Neural cell (in vitro differentiated cells): Measurements from ENCODE around the gene ADCY1.

Source experiments
- EP300 ChIP-seq: fragments of 450-650 bp; conservative IDR thresholded peaks from 2 replicates; pipeline ENCODE4 v1.6.1; 2014; ENCODE audit warnings: antibody characterized with exemption, mild to moderate bottlenecking, moderate library complexity; ENCODE audit not compliant: poor library complexity, severe bottlenecking
- EZH2 ChIP-seq: fragments of 200-600, 300-800 bp; shearing (Covaris generic), sonication (generic); IDR thresholded peaks from 2 replicates; pipeline ENCODE4 v1.6.1; 2014; ENCODE audit warnings: antibody characterized with exemption, low read length, borderline replicate concordance, mild to moderate bottlenecking; ENCODE audit not compliant: insufficient read depth, poor library complexity, severe bottlenecking
- MXI1 ChIP-seq: fragments of 450-650 bp; conservative IDR thresholded peaks from 2 replicates; pipeline ENCODE4 v1.6.1; 2014; ENCODE audit warnings: antibody characterized with exemption, mild to moderate bottlenecking; ENCODE audit not compliant: poor library complexity, severe bottlenecking
- POLR2AphosphoS5 ChIP-seq: IDR thresholded peaks from 2 replicates; pipeline ENCODE4 v1.6.1; 2012
- RAD21 ChIP-seq: fragments of 450-650 bp; conservative IDR thresholded peaks from 2 replicates; pipeline ENCODE4 v1.6.1; 2014; ENCODE audit warnings: antibody characterized with exemption, mild to moderate bottlenecking, moderate library complexity
- SMC3 ChIP-seq: fragments of 450-650 bp; conservative IDR thresholded peaks from 2 replicates; pipeline ENCODE4 v1.6.1; 2014; ENCODE audit warnings: antibody characterized with exemption, mild to moderate bottlenecking, moderate library complexity; ENCODE audit not compliant: poor library complexity
- TAF1 ChIP-seq: IDR thresholded peaks from 2 replicates; pipeline ENCODE4 v1.6.1; 2012; ENCODE audit warnings: low read depth
- TF ChIP-seq, protein P1 (sequence below): fragments of 450-650 bp; IDR thresholded peaks from 2 replicates; pipeline ENCODE4 v1.5.1; 2014; ENCODE audit warnings: antibody characterized with exemption, mild to moderate bottlenecking, moderate library complexity; ENCODE audit not compliant: poor library complexity, severe bottlenecking
- TF ChIP-seq, protein P2 (sequence below): IDR thresholded peaks from 2 replicates; pipeline ENCODE4 v1.6.1; 2012; ENCODE audit warnings: borderline replicate concordance

DNA sequence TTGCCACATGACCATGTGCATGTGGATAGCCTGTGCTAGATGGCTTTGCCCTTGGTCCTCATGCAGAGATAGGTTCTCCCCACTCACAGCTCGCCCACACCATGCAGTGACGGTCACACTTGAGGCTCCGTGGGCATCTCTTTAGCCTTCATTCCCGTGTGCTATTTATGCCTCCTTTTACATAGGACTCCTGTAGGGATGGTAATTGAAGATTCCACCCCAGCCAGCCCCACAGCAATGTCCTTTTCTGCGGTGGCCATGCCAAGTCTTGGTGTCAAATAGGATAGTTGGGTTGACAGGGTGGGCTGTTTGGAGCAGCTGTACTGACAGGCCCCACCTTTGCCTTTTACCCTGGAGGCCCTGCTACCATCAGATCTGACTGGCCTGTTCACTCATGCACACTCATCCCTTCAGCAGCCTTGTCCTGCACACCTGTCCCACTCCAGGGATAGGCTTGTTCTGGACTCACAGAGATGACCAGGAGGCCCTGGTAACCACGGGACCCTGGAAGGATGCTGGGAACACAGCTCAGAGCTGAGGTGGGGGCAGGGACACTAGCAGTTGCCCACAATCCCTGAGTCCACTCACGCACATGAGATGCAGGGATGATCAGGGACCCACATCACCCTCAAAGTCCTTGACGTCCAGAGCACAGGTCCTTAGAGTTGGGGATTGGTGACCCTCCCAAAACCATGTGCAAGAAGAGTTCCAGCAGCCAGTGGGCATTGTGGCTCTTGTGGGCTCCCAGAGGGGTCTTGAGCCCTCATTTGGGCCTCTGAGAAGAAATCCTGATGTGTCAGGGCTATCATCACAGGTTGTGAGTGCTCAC is 71.2 kb downstream of the ADCY1 start:
- TF ChIP-seq, protein P1, sequence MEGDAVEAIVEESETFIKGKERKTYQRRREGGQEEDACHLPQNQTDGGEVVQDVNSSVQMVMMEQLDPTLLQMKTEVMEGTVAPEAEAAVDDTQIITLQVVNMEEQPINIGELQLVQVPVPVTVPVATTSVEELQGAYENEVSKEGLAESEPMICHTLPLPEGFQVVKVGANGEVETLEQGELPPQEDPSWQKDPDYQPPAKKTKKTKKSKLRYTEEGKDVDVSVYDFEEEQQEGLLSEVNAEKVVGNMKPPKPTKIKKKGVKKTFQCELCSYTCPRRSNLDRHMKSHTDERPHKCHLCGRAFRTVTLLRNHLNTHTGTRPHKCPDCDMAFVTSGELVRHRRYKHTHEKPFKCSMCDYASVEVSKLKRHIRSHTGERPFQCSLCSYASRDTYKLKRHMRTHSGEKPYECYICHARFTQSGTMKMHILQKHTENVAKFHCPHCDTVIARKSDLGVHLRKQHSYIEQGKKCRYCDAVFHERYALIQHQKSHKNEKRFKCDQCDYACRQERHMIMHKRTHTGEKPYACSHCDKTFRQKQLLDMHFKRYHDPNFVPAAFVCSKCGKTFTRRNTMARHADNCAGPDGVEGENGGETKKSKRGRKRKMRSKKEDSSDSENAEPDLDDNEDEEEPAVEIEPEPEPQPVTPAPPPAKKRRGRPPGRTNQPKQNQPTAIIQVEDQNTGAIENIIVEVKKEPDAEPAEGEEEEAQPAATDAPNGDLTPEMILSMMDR, result no peak
- TF ChIP-seq RAD21, result no peak
- TF ChIP-seq EZH2, result no peak
- TF ChIP-seq EP300, result no peak
- TF ChIP-seq POLR2AphosphoS5, result no peak
- no peak for TF ChIP-seq TAF1
- TF ChIP-seq, protein P2, sequence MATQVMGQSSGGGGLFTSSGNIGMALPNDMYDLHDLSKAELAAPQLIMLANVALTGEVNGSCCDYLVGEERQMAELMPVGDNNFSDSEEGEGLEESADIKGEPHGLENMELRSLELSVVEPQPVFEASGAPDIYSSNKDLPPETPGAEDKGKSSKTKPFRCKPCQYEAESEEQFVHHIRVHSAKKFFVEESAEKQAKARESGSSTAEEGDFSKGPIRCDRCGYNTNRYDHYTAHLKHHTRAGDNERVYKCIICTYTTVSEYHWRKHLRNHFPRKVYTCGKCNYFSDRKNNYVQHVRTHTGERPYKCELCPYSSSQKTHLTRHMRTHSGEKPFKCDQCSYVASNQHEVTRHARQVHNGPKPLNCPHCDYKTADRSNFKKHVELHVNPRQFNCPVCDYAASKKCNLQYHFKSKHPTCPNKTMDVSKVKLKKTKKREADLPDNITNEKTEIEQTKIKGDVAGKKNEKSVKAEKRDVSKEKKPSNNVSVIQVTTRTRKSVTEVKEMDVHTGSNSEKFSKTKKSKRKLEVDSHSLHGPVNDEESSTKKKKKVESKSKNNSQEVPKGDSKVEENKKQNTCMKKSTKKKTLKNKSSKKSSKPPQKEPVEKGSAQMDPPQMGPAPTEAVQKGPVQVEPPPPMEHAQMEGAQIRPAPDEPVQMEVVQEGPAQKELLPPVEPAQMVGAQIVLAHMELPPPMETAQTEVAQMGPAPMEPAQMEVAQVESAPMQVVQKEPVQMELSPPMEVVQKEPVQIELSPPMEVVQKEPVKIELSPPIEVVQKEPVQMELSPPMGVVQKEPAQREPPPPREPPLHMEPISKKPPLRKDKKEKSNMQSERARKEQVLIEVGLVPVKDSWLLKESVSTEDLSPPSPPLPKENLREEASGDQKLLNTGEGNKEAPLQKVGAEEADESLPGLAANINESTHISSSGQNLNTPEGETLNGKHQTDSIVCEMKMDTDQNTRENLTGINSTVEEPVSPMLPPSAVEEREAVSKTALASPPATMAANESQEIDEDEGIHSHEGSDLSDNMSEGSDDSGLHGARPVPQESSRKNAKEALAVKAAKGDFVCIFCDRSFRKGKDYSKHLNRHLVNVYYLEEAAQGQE, result no peak
- no peak for TF ChIP-seq SMC3
- no peak for TF ChIP-seq MXI1
